H9 (cell line): ENCODE data around the gene STN1. TPM values are rescaled to one million over a fixed set of nuclear protein-coding genes. Genes with fewer than 3 reads are reported as not detected.

ENCODE experiments used
- DNase-seq: peaks from one replicate; pipeline ENCODE4 v3.0.0-alpha.2; 2017
- H2AFZ ChIP-seq: one replicate; pipeline ENCODE4 v1.6.1; 2013; ENCODE audit warnings: mild to moderate bottlenecking, low read length, control low read depth, moderate library complexity
- H2AK5ac ChIP-seq: 2 replicates; pipeline ENCODE4 v1.6.1; 2013; ENCODE audit warnings: low read length, control low read depth, mixed read lengths; ENCODE audit not compliant: insufficient read length
- H2BK120ac ChIP-seq: one replicate; pipeline ENCODE4 v1.6.1; 2013; ENCODE audit warnings: low read depth, mild to moderate bottlenecking, low read length, control low read depth, inconsistent platforms; ENCODE audit not compliant: poor library complexity, severe bottlenecking
- H2BK12ac ChIP-seq: 2 replicates; pipeline ENCODE4 v1.6.1; 2013; ENCODE audit warnings: low read length, control low read depth, mixed read lengths, low read depth; ENCODE audit not compliant: insufficient read length
- H2BK15ac ChIP-seq: 2 replicates; pipeline ENCODE4 v1.6.1; 2013; ENCODE audit warnings: low read depth, low read length, control low read depth
- H2BK20ac ChIP-seq: one replicate; pipeline ENCODE4 v1.6.1; 2013; ENCODE audit warnings: low read depth, mild to moderate bottlenecking, low read length, control low read depth, inconsistent platforms; ENCODE audit not compliant: poor library complexity, severe bottlenecking
- H2BK5ac ChIP-seq: 2 replicates; pipeline ENCODE4 v1.6.1; 2013; ENCODE audit warnings: low read length, control low read depth, mixed read lengths; ENCODE audit not compliant: insufficient read length
- H3K14ac ChIP-seq: 2 replicates; pipeline ENCODE4 v1.6.1; 2013; ENCODE audit warnings: low read length, control low read depth; ENCODE audit not compliant: insufficient read depth
- H3K18ac ChIP-seq: 2 replicates; pipeline ENCODE4 v1.6.1; 2013; ENCODE audit warnings: low read depth, mild to moderate bottlenecking, mixed read lengths, low read length, control low read depth; ENCODE audit not compliant: insufficient read length
- H3K23ac ChIP-seq: 2 replicates; pipeline ENCODE4 v1.6.1; 2013; ENCODE audit warnings: low read length, control low read depth, mixed read lengths, low read depth; ENCODE audit not compliant: insufficient read length
- H3K23me2 ChIP-seq: 2 replicates; pipeline ENCODE4 v1.6.1; 2013; ENCODE audit warnings: low read depth, mild to moderate bottlenecking, mixed read lengths, low read length, control low read depth; ENCODE audit not compliant: insufficient read length, poor library complexity, severe bottlenecking
- H3K27ac ChIP-seq: 2 replicates; pipeline ENCODE4 v1.5.1; 2013; ENCODE audit warnings: low read length, control low read depth, mixed read lengths, low read depth; ENCODE audit not compliant: insufficient read length
- H3K27me3 ChIP-seq: 2 replicates; pipeline ENCODE4 v1.6.1; 2013; ENCODE audit warnings: low read length, control low read depth, inconsistent platforms; ENCODE audit not compliant: insufficient read depth
- H3K4ac ChIP-seq: 2 replicates; pipeline ENCODE4 v1.6.1; 2013; ENCODE audit warnings: low read depth, mild to moderate bottlenecking, control low read depth, inconsistent platforms, low read length, moderate library complexity
- H3K4me1 ChIP-seq: 2 replicates; pipeline ENCODE4 v1.6.1; 2013; ENCODE audit warnings: low read length, control low read depth, inconsistent platforms; ENCODE audit not compliant: insufficient read depth
- H3K4me2 ChIP-seq: 2 replicates; pipeline ENCODE4 v1.6.1; 2013; ENCODE audit warnings: low read length, control low read depth, mixed read lengths; ENCODE audit not compliant: insufficient read length, insufficient read depth
- H3K56ac ChIP-seq: 2 replicates; pipeline ENCODE4 v1.6.1; 2013; ENCODE audit warnings: low read depth, mild to moderate bottlenecking, mixed read lengths, low read length, control low read depth; ENCODE audit not compliant: insufficient read length
- H3K79me1 ChIP-seq: 2 replicates; pipeline ENCODE4 v1.6.1; 2013; ENCODE audit warnings: low read depth, mild to moderate bottlenecking, moderate library complexity, low read length, control low read depth, inconsistent platforms; ENCODE audit not compliant: insufficient read depth, poor library complexity, severe bottlenecking
- H3K79me2 ChIP-seq: 2 replicates; pipeline ENCODE4 v1.6.1; 2013; ENCODE audit warnings: low read length, control low read depth, inconsistent platforms; ENCODE audit not compliant: insufficient read depth
- H3K9ac ChIP-seq: 2 replicates; pipeline ENCODE4 v1.6.1; 2013; ENCODE audit warnings: low read length, control low read depth, mixed read lengths; ENCODE audit not compliant: insufficient read length; ENCODE audit errors: extremely low read depth
- H3K9me3 ChIP-seq: one replicate; pipeline ENCODE4 v1.6.1; 2013; ENCODE audit warnings: low read depth, low read length, inconsistent platforms; ENCODE audit not compliant: control insufficient read depth
- H3T11ph ChIP-seq: one replicate; pipeline ENCODE4 v1.6.1; 2013; ENCODE audit warnings: mild to moderate bottlenecking, low read length, control low read depth, inconsistent platforms
- H4K20me1 ChIP-seq: one replicate; pipeline ENCODE4 v1.6.1; 2013; ENCODE audit not compliant: control insufficient read depth, insufficient read length, insufficient read depth
- H4K5ac ChIP-seq: 2 replicates; pipeline ENCODE4 v1.6.1; 2013; ENCODE audit warnings: low read depth, mild to moderate bottlenecking, mixed read lengths, low read length, control low read depth; ENCODE audit not compliant: insufficient read length
- H4K8ac ChIP-seq: replicated peaks from 2 replicates; pipeline ENCODE4 v1.6.1; 2013; ENCODE audit warnings: low read length, control low read depth, mixed read lengths, low read depth; ENCODE audit not compliant: insufficient read length
- H4K91ac ChIP-seq: 2 replicates; pipeline ENCODE4 v1.6.1; 2013; ENCODE audit warnings: low read depth, mild to moderate bottlenecking, moderate library complexity, mixed read lengths, low read length, control low read depth; ENCODE audit not compliant: insufficient read length
- H3K27ac Mint-ChIP-seq, 3 experiments: 2 replicates in 2 of 3; 3 replicates in 1 of 3; pipeline ENCODE4 v1.8.0; 2020 to 2021; ENCODE audit warnings: mixed read lengths in 3 of 3, mild to moderate bottlenecking in 1 of 3, moderate library complexity in 1 of 3
- H3K27me3 Mint-ChIP-seq: 2 replicates; pipeline ENCODE4 v1.8.0; 2021; ENCODE audit warnings: low read depth, mild to moderate bottlenecking, moderate library complexity, mixed read lengths
- H3K36me3 Mint-ChIP-seq, 3 experiments: 2 replicates in 2 of 3; 3 replicates in 1 of 3; pipeline ENCODE4 v1.8.0; 2020 to 2021; ENCODE audit warnings: low read depth in 3 of 3, mixed read lengths in 3 of 3; ENCODE audit not compliant: insufficient read depth in 1 of 3
- H3K4me1 Mint-ChIP-seq, 2 experiments: 2 replicates each; pipeline ENCODE4 v1.8.0; 2020; ENCODE audit warnings: mixed read lengths in 2 of 2
- H3K4me3 Mint-ChIP-seq, 2 experiments: 2 replicates in 1 of 2; 3 replicates in 1 of 2; pipeline ENCODE4 v1.8.0; 2020 to 2021; ENCODE audit warnings: mild to moderate bottlenecking in 2 of 2, mixed read lengths in 2 of 2, moderate library complexity in 1 of 2
- H3K9me3 Mint-ChIP-seq, 2 experiments: 2 replicates in 1 of 2; 3 replicates in 1 of 2; pipeline ENCODE4 v1.8.0; 2020; ENCODE audit warnings: mild to moderate bottlenecking in 2 of 2, mixed read lengths in 2 of 2, moderate library complexity in 1 of 2
- WGBS: extraction: QIAGEN DNeasy Blood & Tissue Kit; methylation state at CpG from one replicate; pipeline ENCODE4 v1.1.7; 2013; ENCODE audit warnings: missing lambda C conversion rate, low lambda C conversion rate, mixed read lengths; ENCODE audit not compliant: insufficient read length; ENCODE audit errors: extremely low coverage; 5-methylcytosine and 5-hydroxymethylcytosine counted together
- total RNA-seq: library from RNA; stranded (reverse); gene quantifications from 2 replicates; pipeline ENCODE4 v1.2.1, GENCODE V29; 2021
- TF ChIP-seq, protein P1 (sequence below): fragments of 200-600 bp; sonication (generic); conservative IDR thresholded peaks from 3 replicates; pipeline ENCODE4 v1.8.0; 2021; ENCODE audit warnings: antibody characterized with exemption, mild to moderate bottlenecking

STN1 gene
- total RNA-seq, 1 experiment from 2014 or later = 11.3 TPM

DNA sequence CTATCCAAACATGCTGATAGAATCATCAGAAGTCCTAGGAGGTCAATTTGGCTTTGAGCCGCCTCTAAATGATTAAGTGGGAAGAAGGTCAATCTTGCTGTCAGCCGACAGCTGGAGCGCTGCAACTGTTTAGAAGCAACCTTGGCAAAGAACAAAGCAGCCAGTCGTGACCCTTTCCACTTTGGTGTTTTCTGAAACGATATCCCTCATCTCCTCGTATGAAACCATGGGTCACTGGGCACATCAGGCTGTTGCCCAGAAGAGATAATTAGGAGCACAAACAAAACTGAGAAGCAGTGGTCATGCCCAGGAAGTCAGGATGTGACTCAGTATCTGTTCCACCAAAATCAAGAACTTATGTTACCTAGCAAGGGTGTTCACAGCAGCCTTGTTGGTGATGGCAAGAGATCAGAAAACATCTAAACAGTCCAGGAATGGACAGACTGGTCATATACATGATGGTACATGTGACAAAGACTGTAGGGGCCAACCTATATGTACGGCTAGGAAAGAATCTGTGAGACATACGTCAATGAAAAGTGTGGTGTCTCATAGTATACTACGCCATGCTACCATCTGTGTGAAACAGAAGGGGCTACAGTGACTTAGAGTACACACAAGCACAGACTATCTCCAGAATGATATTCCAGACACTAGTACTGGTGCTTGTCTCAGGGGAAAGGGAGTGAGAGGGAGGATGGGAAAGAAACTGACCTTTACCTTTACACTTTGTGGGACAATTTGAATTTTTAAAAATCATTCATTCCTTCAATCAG lies 22.4 kb downstream of the STN1 start:
- Histone ChIP-seq H2BK12ac (no peak overlapping the region), H3K23ac (no peak overlapping the region), H3K79me2 (no peaks in the 10 kb centered on the region), H3K18ac (no peak overlapping the region), H3K14ac (no peak overlapping the region), H2BK120ac (no peak overlapping the region), H3K4ac (no peak overlapping the region), H2BK15ac (no peak overlapping the region), H4K20me1 (no peaks in the 10 kb centered on the region), H3K4me2 (no peak overlapping the region), H3T11ph (no peak overlapping the region), H3K9me3 (no peaks in the 10 kb centered on the region), H3K56ac (no peak overlapping the region), H3K27ac (no peak overlapping the region), H4K91ac (no peak overlapping the region), H3K79me1 (no peaks in the 10 kb centered on the region), H2AK5ac (no peak overlapping the region), H3K4me1 (no peaks in the 10 kb centered on the region), H2BK20ac (no peak overlapping the region), H4K8ac (no peak overlapping the region), H3K9ac (no peak overlapping the region), H3K23me2 (no peaks in the 10 kb centered on the region), H2AFZ (no peak overlapping the region), H3K27me3 (no peaks in the 10 kb centered on the region), H4K5ac (no peak overlapping the region), H2BK5ac (no peak overlapping the region)
- peaks cover 0 to 14% (median 9%) of the 10 kb centered on the region in 3 experiments; a peak in 5 of 7 replicates for H3K36me3 Mint-ChIP-seq
- H3K27ac Mint-ChIP-seq = no peak overlapping the region; a peak in 2 of 7 replicates
- no peak overlapping the region for H3K4me3 Mint-ChIP-seq
- no peaks in the 10 kb centered on the region for H3K27me3 Mint-ChIP-seq
- peaks cover 11 to 12% of the 10 kb centered on the region in 2 experiments for H3K4me1 Mint-ChIP-seq
- DNase-seq = no peak
- no CpG with 5 or more reads among the region's 9 CpGs for WGBS
- TF ChIP-seq, protein P1, sequence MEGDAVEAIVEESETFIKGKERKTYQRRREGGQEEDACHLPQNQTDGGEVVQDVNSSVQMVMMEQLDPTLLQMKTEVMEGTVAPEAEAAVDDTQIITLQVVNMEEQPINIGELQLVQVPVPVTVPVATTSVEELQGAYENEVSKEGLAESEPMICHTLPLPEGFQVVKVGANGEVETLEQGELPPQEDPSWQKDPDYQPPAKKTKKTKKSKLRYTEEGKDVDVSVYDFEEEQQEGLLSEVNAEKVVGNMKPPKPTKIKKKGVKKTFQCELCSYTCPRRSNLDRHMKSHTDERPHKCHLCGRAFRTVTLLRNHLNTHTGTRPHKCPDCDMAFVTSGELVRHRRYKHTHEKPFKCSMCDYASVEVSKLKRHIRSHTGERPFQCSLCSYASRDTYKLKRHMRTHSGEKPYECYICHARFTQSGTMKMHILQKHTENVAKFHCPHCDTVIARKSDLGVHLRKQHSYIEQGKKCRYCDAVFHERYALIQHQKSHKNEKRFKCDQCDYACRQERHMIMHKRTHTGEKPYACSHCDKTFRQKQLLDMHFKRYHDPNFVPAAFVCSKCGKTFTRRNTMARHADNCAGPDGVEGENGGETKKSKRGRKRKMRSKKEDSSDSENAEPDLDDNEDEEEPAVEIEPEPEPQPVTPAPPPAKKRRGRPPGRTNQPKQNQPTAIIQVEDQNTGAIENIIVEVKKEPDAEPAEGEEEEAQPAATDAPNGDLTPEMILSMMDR = no peak
- no peaks in the 10 kb centered on the region for H3K9me3 Mint-ChIP-seq
